ENCODE measurements around the gene LUZP1.

DNA sequence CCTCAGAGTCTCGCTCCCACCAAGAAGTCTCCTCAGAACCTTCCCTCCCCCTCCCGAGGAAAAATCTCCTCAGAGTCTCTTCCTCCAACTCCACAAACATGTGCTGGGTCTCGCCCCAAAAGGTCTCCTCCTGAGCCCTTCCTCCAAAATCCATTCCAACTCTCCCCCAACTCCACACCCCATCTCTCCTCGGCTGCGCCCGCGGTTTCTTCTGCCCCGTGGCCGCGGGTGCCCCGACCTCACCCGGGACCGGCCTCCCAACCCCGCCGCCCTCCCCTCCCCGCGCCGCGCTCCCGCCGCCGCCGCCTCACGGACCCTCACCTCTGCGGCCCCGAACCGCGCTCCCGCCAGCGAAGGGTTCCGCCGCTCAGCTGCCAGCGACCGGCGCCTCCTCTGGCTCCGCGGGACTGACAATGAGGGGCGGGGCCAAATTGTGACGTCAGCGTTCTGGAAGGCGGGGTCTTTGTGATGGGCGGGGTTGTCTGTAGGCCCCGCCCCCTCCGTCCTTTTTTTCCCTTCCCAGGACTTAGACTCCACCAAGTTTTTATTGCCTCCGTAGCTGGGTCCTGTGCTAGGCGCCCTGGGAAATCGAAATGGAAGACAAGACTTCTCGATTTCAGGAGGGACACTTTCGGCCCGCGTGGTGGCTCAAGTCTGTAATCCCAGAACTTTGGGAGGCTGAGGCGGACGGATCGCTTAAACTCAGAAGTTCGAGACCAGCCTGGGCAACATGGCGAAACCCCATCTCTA lies at the start of gene LUZP1:
- TF ChIP-seq, protein P1, sequence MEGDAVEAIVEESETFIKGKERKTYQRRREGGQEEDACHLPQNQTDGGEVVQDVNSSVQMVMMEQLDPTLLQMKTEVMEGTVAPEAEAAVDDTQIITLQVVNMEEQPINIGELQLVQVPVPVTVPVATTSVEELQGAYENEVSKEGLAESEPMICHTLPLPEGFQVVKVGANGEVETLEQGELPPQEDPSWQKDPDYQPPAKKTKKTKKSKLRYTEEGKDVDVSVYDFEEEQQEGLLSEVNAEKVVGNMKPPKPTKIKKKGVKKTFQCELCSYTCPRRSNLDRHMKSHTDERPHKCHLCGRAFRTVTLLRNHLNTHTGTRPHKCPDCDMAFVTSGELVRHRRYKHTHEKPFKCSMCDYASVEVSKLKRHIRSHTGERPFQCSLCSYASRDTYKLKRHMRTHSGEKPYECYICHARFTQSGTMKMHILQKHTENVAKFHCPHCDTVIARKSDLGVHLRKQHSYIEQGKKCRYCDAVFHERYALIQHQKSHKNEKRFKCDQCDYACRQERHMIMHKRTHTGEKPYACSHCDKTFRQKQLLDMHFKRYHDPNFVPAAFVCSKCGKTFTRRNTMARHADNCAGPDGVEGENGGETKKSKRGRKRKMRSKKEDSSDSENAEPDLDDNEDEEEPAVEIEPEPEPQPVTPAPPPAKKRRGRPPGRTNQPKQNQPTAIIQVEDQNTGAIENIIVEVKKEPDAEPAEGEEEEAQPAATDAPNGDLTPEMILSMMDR (IDR thresholded peaks at IDR 0.05), result no peak
- peak; percentile 97 to 98 for TF ChIP-seq POLR2A (IDR thresholded peaks at IDR 0.05)
